Body of pancreas (tissue), 4 donors: ENCODE data around the gene PHF21A.

Source experiments
- POLR2A ChIP-seq, 3 donors: fragments of 450-650 bp; IDR thresholded peaks; one replicate each; pipeline ENCODE4 v1.6.1; 2016; ENCODE audit warnings: antibody characterized with exemption in 3 of 3, mild to moderate bottlenecking in 2 of 3
- TF ChIP-seq, protein P1 (sequence below), 7 experiments: fragments of 450-650 bp in 4 of 7; fragments of 200-600 bp in 3 of 7; sonication (generic) in 3 of 7; IDR thresholded peaks; one replicate each; pipeline ENCODE4 v1.5.1; 2016 to 2019; ENCODE audit warnings: antibody characterized with exemption in 7 of 7

DNA sequence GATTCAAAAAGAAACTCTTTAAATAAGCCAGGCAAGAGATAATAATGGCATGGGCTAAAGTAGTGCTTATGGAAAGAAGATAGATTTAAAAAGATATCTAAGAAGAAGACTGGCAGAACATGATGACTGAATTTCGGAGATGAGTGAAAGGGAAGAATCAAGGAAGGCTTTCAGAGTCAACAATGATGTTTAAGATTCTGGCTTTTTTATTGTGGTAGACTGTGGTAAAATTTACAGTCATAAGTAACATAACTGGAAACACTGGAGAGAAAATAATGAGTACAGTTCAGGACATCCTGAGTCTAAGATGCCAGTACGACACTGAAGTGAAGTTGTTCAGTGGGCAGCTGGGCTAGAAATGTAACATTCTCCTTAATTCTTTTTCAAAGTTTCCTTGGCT lies 85.2 kb downstream of the PHF21A start:
- TF ChIP-seq, protein P1, sequence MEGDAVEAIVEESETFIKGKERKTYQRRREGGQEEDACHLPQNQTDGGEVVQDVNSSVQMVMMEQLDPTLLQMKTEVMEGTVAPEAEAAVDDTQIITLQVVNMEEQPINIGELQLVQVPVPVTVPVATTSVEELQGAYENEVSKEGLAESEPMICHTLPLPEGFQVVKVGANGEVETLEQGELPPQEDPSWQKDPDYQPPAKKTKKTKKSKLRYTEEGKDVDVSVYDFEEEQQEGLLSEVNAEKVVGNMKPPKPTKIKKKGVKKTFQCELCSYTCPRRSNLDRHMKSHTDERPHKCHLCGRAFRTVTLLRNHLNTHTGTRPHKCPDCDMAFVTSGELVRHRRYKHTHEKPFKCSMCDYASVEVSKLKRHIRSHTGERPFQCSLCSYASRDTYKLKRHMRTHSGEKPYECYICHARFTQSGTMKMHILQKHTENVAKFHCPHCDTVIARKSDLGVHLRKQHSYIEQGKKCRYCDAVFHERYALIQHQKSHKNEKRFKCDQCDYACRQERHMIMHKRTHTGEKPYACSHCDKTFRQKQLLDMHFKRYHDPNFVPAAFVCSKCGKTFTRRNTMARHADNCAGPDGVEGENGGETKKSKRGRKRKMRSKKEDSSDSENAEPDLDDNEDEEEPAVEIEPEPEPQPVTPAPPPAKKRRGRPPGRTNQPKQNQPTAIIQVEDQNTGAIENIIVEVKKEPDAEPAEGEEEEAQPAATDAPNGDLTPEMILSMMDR (IDR thresholded peaks at IDR 0.05): no peak
- TF ChIP-seq POLR2A (IDR thresholded peaks at IDR 0.05): no peak
